ENCODE results near the gene PEX5L. TPM values are rescaled to one million over a fixed set of nuclear protein-coding genes. Genes with fewer than 3 reads are reported as not detected.

The PEX5L gene
- total RNA-seq, 2 donors from 2014 or later: 0.86 to 1.9 TPM

DNA sequence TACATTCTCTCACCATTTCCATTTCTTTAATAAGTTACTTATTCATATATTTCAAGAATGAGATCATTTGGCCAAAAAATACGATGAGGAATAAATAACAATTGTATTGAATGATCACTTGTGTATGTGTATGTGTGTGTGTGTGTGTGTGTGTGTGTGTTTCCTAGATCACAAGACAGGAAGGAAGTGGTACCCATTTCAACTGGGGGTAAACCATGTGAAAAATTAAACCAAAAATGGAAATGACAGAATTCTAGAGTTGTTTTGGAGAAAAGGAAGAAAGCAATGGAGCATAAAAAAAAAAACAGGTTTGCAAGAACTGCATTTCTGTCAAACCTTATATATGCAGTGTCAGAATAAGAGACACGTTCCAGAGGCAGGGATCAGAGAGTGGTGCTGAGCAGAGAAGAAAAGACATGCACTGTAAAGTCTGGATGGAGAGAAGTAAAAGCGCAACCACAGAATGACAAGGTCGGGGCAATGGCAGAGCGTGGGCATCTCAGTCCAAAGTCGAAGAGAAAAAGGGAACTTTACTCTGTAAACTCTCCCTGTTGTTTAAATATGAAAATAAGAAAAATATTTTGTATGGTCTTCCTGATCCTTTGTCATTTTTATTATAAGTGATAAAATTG, 75.5 kb downstream of the PEX5L start:
- H3K27ac ChIP-seq (ENCODE audit: low read depth, low read length): no peak overlapping the region
- H3K4me1 ChIP-seq (ENCODE audit: control insufficient read depth, insufficient read depth, low read length): no peaks in the 10 kb centered on the region
- no peaks in the 10 kb centered on the region for H3K27me3 Mint-ChIP-seq (ENCODE audit: insufficient read depth)
- H3K27ac Mint-ChIP-seq: no peak overlapping the region
- 85 to 97% methylated on average over 6 of the region's 6 CpGs for WGBS, 2 experiments (ENCODE audit: insufficient coverage in 1 of 2, insufficient read length in 1 of 2)
- no peaks in the 10 kb centered on the region for H3K36me3 ChIP-seq (ENCODE audit: control insufficient read depth, insufficient read depth, low read length)
- H3K9me3 ChIP-seq (ENCODE audit: control insufficient read depth, low read length): no peaks in the 10 kb centered on the region
- DNase-seq: no peak
- no peak overlapping the region for H3K4me3 ChIP-seq (ENCODE audit: low read length)
- H3K9ac ChIP-seq (ENCODE audit: extremely low read depth, low read length, poor library complexity, severe bottlenecking): no peak overlapping the region
- no peaks in the 10 kb centered on the region for H3K9me3 Mint-ChIP-seq
- no peak overlapping the region for H3K4me3 Mint-ChIP-seq
- H3K36me3 Mint-ChIP-seq (ENCODE audit: low read depth): no peaks in the 10 kb centered on the region
- TF ChIP-seq, protein P1, sequence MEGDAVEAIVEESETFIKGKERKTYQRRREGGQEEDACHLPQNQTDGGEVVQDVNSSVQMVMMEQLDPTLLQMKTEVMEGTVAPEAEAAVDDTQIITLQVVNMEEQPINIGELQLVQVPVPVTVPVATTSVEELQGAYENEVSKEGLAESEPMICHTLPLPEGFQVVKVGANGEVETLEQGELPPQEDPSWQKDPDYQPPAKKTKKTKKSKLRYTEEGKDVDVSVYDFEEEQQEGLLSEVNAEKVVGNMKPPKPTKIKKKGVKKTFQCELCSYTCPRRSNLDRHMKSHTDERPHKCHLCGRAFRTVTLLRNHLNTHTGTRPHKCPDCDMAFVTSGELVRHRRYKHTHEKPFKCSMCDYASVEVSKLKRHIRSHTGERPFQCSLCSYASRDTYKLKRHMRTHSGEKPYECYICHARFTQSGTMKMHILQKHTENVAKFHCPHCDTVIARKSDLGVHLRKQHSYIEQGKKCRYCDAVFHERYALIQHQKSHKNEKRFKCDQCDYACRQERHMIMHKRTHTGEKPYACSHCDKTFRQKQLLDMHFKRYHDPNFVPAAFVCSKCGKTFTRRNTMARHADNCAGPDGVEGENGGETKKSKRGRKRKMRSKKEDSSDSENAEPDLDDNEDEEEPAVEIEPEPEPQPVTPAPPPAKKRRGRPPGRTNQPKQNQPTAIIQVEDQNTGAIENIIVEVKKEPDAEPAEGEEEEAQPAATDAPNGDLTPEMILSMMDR (conservative IDR thresholded peaks at IDR 0.05): no peak
- no peaks in the 10 kb centered on the region for H3K27me3 ChIP-seq (ENCODE audit: control insufficient read depth, insufficient read depth, low read length, poor library complexity, severe bottlenecking)
- peaks cover 7% of the 10 kb centered on the region for H3K4me1 Mint-ChIP-seq

DNA sequence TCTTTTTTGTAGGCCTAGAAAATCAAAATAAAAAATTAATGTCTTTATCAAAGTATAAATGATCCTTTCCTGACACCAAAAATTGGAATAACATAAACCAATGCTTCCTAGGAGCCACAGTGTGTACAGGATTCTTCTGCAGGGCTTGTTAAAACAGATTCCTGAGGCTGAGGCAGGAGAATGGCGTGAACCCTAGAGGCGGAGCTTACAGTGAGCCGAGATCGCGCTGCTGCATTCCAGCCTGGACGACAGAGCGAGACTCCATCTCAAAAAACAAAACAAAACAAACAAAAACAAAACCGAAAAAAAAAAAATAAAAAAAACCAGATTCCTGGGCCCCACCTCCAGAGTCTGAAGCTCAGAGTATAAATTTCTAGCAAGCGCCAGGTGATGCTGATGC, 78.0 kb downstream of the PEX5L start:
- no peak overlapping the region for H3K27ac Mint-ChIP-seq
- Histone ChIP-seq H3K4me3 (ENCODE audit: low read length) (no peak overlapping the region), H3K27ac (ENCODE audit: low read depth, low read length) (no peak overlapping the region), H3K4me1 (ENCODE audit: control insufficient read depth, insufficient read depth, low read length) (no peaks in the 10 kb centered on the region), H3K9ac (ENCODE audit: extremely low read depth, low read length, poor library complexity, severe bottlenecking) (no peak overlapping the region), H3K9me3 (ENCODE audit: control insufficient read depth, low read length) (no peaks in the 10 kb centered on the region), H3K27me3 (ENCODE audit: control insufficient read depth, insufficient read depth, low read length, poor library complexity, severe bottlenecking) (no peaks in the 10 kb centered on the region), H3K36me3 (ENCODE audit: control insufficient read depth, insufficient read depth, low read length) (no peaks in the 10 kb centered on the region)
- H3K4me3 Mint-ChIP-seq: no peak overlapping the region
- no peaks in the 10 kb centered on the region for H3K9me3 Mint-ChIP-seq
- WGBS, 2 experiments (ENCODE audit: insufficient coverage in 1 of 2, insufficient read length in 1 of 2): 89 to 92% methylated on average over 7 to 8 of the region's 9 CpGs
- no peaks in the 10 kb centered on the region for H3K36me3 Mint-ChIP-seq (ENCODE audit: low read depth)
- no peaks in the 10 kb centered on the region for H3K27me3 Mint-ChIP-seq (ENCODE audit: insufficient read depth)
- DNase-seq: no peak
- H3K4me1 Mint-ChIP-seq: peaks cover 7% of the 10 kb centered on the region
- TF ChIP-seq, protein P1 (conservative IDR thresholded peaks at IDR 0.05): no peak

DNA sequence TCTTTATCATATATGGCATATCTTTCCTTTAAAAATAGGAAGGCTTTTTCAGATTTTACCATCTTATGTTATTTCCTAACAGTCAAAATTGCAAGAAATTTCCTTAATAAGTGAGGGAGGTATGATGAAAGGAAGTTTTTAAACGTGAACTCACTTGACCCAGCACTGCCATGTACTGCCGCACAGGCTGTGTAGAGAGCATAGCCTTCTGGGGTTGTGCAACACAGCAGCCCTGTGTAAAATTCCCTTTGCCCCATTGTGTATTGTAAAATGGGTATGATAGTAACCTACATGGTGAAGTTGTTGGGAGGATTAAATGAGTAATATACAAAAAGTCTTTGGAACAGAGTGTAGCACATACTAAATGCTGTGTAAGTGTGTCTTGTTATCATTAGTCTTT, 78.6 kb downstream of the PEX5L start:
- H3K36me3 ChIP-seq (ENCODE audit: control insufficient read depth, insufficient read depth, low read length): no peaks in the 10 kb centered on the region
- no peaks in the 10 kb centered on the region for H3K27me3 ChIP-seq (ENCODE audit: control insufficient read depth, insufficient read depth, low read length, poor library complexity, severe bottlenecking)
- H3K27ac ChIP-seq (ENCODE audit: low read depth, low read length): no peak overlapping the region
- H3K9me3 ChIP-seq (ENCODE audit: control insufficient read depth, low read length): no peaks in the 10 kb centered on the region
- Mint-ChIP-seq H3K4me3 (no peak overlapping the region), H3K27ac (no peak overlapping the region), H3K4me1 (peaks cover 6% of the 10 kb centered on the region), H3K36me3 (ENCODE audit: low read depth) (no peaks in the 10 kb centered on the region), H3K27me3 (ENCODE audit: insufficient read depth) (no peaks in the 10 kb centered on the region), H3K9me3 (no peaks in the 10 kb centered on the region)
- H3K9ac ChIP-seq (ENCODE audit: extremely low read depth, low read length, poor library complexity, severe bottlenecking): no peak overlapping the region
- 84 to 96% methylated on average over 2 of the region's 2 CpGs for WGBS, 2 experiments (ENCODE audit: insufficient coverage in 1 of 2, insufficient read length in 1 of 2)
- no peaks in the 10 kb centered on the region for H3K4me1 ChIP-seq (ENCODE audit: control insufficient read depth, insufficient read depth, low read length)
- DNase-seq: no peak
- TF ChIP-seq, protein P1 (conservative IDR thresholded peaks at IDR 0.05): no peak
- H3K4me3 ChIP-seq (ENCODE audit: low read length): no peak overlapping the region

Measured in endodermal cell (in vitro differentiated cells).